ENCODE results near the gene ATL2.
"Not testable (repeated sequence)": the region's sequence is repeated elsewhere in the genome, so short reads cannot be mapped to it uniquely, and the experiment has no call there.

The ATL2 gene

GRCh38 chr2:38387887-38388286, 10.8 kb upstream of the ATL2 start:
- DNase-seq = no peak

- DNase-seq = no peak
Measured at GRCh38 chr2:38386821-38387220, 9.7 kb upstream of the ATL2 start.

GRCh38 chr2:38386377-38386776, 9.3 kb upstream of the ATL2 start:
- DNase-seq = no peak

- DNase-seq = no peak
Measured at GRCh38 chr2:38384338-38384737, 7.3 kb upstream of the ATL2 start.

GRCh38 chr2:38383741-38384140, 6.7 kb upstream of the ATL2 start:
- not testable (repeated sequence) for DNase-seq

- DNase-seq = no peak
Measured at GRCh38 chr2:38381381-38382143, 4.5 kb upstream of the ATL2 start.

GRCh38 chr2:38380397-38381130, 3.5 kb upstream of the ATL2 start:
- no peak for DNase-seq

- peak; percentile 76 for DNase-seq
Measured at GRCh38 chr2:38376346-38377049, 575 bp downstream of the ATL2 start.

GRCh38 chr2:38375696-38376345, 1.3 kb downstream of the ATL2 start:
- no peak for DNase-seq

- no peak for DNase-seq
Measured at GRCh38 chr2:38374984-38375383, 2.1 kb downstream of the ATL2 start.

GRCh38 chr2:38371235-38371634, 5.8 kb downstream of the ATL2 start:
- DNase-seq = no peak

GRCh38 chr2:38370664-38371063, 6.4 kb downstream of the ATL2 start:
- DNase-seq = no peak

GRCh38 chr2:38362232-38362631, 14.8 kb downstream of the ATL2 start:
- DNase-seq = no peak

GRCh38 chr2:38360177-38360576, 16.9 kb downstream of the ATL2 start:
- DNase-seq = no peak

GRCh38 chr2:38353402-38353801, 23.7 kb downstream of the ATL2 start:
- DNase-seq = no peak

- DNase-seq = no peak
Measured at GRCh38 chr2:38352336-38352735, 24.7 kb downstream of the ATL2 start.

GRCh38 chr2:38345323-38346038, 31.6 kb downstream of the ATL2 start:
- DNase-seq = no peak

- DNase-seq = no peak
Measured at GRCh38 chr2:38344813-38345212, 32.3 kb downstream of the ATL2 start.

GRCh38 chr2:38343212-38343611, 33.9 kb downstream of the ATL2 start:
- DNase-seq = no peak

- no peak for DNase-seq
Measured at GRCh38 chr2:38336621-38337020, 40.5 kb downstream of the ATL2 start.

- no peak for DNase-seq
Measured at GRCh38 chr2:38330754-38331153, 46.3 kb downstream of the ATL2 start.

GRCh38 chr2:38327580-38327979, 49.5 kb downstream of the ATL2 start:
- no peak for DNase-seq

GRCh38 chr2:38323623-38324022, 53.5 kb downstream of the ATL2 start:
- no peak for DNase-seq
